Esophagus muscularis mucosa (tissue), 3 donors: ENCODE data around the gene TRABD2B.

Source experiments
- CTCF ChIP-seq, 3 experiments: fragments of 200-600 bp in 2 of 3; fragments of 450-650 bp in 1 of 3; sonication (generic) in 2 of 3; IDR thresholded peaks; one replicate each; pipeline ENCODE4 v1.5.1; 2017 to 2019; ENCODE audit warnings: antibody characterized with exemption in 3 of 3, mild to moderate bottlenecking in 2 of 3, moderate library complexity in 1 of 3
- POLR2AphosphoS5 ChIP-seq, 2 donors: sonication (generic); formaldehyde crosslinking; IDR thresholded peaks; one replicate each; pipeline ENCODE4 v1.6.1; 2017; ENCODE audit warnings: antibody characterized with exemption in 2 of 2

GRCh38 chr1:47828978-47829377, 168.2 kb downstream of the TRABD2B start:
- TF ChIP-seq CTCF (IDR thresholded peaks at IDR 0.05) (no peak), POLR2AphosphoS5 (IDR thresholded peaks at IDR 0.05) (no peak)
